ENCODE data around the gene GOLGB1.
"Not testable (repeated sequence)": the region's sequence is repeated elsewhere in the genome, so short reads cannot be mapped to it uniquely, and the experiment has no call there.

Gene GOLGB1, protein sequence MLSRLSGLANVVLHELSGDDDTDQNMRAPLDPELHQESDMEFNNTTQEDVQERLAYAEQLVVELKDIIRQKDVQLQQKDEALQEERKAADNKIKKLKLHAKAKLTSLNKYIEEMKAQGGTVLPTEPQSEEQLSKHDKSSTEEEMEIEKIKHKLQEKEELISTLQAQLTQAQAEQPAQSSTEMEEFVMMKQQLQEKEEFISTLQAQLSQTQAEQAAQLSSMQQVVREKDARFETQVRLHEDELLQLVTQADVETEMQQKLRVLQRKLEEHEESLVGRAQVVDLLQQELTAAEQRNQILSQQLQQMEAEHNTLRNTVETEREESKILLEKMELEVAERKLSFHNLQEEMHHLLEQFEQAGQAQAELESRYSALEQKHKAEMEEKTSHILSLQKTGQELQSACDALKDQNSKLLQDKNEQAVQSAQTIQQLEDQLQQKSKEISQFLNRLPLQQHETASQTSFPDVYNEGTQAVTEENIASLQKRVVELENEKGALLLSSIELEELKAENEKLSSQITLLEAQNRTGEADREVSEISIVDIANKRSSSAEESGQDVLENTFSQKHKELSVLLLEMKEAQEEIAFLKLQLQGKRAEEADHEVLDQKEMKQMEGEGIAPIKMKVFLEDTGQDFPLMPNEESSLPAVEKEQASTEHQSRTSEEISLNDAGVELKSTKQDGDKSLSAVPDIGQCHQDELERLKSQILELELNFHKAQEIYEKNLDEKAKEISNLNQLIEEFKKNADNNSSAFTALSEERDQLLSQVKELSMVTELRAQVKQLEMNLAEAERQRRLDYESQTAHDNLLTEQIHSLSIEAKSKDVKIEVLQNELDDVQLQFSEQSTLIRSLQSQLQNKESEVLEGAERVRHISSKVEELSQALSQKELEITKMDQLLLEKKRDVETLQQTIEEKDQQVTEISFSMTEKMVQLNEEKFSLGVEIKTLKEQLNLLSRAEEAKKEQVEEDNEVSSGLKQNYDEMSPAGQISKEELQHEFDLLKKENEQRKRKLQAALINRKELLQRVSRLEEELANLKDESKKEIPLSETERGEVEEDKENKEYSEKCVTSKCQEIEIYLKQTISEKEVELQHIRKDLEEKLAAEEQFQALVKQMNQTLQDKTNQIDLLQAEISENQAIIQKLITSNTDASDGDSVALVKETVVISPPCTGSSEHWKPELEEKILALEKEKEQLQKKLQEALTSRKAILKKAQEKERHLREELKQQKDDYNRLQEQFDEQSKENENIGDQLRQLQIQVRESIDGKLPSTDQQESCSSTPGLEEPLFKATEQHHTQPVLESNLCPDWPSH (N-terminal part only)

DNA sequence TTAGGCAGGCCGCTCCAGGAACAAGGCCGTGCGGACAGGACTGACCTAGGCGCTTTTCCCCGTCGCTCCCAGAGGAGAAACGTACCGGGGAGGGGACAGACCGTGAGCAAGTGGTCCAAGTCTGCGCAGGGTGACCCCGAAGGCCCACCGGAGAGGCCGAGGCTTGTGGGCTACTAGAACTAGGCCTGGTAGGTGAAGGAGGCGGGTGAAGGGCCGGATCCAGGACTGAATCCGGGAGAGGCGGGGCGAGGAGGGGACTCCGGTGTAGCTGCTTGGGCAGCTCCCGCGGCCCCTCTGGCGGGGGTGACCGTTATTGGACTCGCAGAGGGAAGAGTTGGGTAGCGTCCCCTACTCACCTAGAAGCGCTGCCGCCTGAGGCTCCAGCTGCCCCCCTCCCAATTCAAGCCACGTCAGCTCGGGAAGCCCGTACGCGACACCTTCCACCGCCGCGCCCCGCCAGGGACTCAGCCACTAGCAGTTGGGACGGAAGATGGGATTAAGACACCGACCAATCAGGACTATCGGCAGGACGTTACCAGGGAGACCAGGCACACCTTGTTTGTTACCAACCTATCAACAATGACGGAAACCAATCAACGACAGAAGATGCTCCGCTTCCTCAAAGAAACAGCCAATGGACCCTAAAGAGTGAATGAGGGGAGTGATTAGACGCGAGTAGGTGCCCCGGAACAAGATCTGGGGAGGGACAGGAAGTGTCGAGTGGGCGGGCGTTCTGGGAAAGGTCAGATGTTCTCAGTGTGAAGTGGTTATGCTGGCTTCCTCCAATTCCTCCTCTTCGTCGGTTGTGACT is at the start of gene GOLGB1:
GOLGB1 (minus strand) TSS at position 466 of the 811 bp plus-strand sequence. CDS start 18,770 bp downstream, outside the sequence.
- DNase-seq = peak; percentile 99 to 100

GRCh38 chr3:121796970-121797369 is 47.4 kb upstream of the GOLGB1 start:
- no peak for DNase-seq

- no peak for DNase-seq
These were observed 44.9 kb upstream of the GOLGB1 start for GRCh38 chr3:121794264-121794983.

DNA sequence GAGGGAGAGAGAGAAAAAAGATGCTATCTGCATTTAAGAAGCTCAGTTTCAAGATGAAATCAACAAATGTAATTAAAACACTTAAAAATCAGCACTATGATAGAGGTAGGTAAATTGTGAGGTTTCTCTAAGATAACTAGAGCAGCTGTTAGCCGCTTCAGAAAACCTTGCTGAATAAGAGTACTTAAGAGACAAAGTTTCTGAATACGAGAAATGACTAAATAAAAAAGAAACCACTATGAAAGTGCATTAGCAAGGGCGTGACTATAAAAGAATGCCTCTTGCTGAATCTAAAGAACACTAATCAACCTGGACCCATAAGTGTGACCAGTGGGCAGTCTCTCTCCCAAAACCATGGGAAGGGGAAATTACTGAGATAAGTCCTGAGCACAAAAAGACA is 43.5 kb upstream of the GOLGB1 start:
- no peak for DNase-seq

GRCh38 chr3:121786485-121786884 is 36.9 kb upstream of the GOLGB1 start:
- DNase-seq = no peak

DNA sequence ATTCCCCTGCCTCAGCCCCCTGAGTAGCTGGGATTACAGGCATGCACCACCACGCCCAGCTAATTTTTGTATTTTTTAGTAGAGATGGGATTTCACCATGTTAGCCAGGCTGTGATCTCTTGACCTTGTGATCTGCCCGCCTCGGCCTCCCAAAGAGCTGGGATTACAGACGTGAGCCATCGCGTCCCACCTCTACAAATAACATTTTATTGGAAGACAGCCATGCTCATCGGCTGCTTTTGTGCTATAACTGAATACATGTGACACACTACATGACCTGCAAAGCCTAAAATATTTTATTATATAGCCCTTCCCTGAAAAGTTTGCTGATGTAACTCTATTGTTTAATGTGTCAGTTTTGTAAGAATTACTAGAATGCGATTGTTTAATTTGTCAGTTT is 33.2 kb upstream of the GOLGB1 start:
- not testable (repeated sequence) for DNase-seq

GRCh38 chr3:121781611-121782010 is 32.1 kb upstream of the GOLGB1 start:
- no peak for DNase-seq

DNA sequence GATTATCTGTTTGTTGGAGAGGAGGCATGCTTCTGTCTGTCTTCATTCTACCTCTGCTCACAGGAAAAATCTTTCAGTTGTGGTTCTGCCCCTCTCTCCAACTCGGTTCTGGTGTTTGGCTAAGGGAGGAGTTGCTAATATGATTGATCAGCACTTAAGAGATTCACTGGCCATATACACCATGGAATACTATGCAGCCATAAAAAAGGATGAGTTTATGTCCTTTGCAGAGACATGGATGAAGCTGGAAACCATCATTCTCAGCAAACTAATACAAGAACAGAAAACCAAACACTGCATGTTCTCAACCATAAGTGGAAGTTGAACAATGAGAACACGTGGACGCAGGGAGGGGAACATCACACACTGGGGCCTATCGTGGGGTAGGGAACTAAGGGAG is 25.6 kb upstream of the GOLGB1 start:
- not testable (repeated sequence) for DNase-seq

DNA sequence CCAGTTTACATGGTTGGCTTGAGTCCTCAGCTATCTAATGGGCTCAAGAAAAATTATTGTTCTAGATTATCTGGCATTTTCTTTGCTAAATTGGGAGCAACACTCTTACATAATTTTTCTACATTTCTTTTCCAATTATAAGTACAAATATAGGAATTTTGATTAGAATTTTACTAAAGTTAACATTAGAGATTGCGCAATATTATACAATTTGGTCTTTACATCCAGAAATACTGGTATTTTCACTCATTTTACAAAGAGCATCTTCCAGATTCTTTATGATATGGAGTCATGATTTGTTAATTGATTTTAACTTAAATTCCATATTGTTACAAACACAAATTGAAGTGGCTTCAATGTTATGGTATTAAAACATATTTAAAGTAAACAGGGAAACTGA is 19.7 kb upstream of the GOLGB1 start:
- no peak for DNase-seq

DNA sequence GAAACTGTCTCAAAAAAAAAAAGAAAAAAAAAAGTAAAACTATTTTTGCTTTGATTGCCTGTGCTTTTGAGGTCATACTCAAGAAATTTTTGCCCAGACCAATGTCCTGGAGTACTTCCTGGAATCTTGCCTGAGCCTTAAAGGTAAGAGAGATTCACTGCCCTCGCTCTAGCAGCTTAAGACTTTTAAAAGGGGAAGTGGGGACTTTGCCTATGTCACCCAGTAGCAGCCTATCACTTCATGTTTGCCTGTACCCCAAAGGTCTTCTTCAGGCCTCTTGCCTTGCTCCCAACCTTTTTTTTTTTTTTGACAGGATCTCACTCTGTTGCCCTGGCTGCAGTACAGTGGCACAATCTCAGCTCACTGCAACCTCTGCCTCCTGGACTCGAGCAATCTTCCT is 18.9 kb upstream of the GOLGB1 start:
- DNase-seq = no peak

DNA sequence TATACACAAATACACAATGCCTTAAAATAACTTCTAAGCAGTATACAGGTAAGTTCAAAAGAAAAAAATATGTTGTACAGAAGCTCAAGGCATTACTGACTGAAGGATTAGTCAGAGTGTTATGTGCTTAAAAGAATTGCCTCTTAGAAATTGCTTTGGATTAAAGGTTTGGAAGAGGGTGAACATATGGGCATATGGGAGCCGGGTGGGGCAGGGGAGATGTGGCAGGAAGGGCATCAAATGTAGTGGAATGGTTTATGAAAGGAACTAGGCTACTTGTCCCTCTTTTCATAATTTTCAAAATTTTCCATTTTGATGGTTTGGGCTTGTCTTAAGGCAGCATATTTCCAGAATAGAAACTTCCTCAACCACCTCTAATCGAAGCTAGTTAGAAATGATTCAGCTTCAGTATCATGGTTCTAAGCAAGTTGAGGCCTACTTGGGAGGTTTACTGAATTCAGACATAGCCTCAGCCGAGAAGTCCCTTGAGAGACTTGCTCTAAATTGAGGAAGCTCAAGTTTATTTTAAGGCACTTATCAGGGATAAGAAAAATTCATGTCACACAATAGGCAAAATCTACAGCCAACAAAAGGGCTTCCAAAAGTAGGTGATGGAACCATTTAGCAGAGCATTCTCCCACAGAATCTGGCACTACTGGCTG is 10.1 kb upstream of the GOLGB1 start:
- no peak for DNase-seq

DNA sequence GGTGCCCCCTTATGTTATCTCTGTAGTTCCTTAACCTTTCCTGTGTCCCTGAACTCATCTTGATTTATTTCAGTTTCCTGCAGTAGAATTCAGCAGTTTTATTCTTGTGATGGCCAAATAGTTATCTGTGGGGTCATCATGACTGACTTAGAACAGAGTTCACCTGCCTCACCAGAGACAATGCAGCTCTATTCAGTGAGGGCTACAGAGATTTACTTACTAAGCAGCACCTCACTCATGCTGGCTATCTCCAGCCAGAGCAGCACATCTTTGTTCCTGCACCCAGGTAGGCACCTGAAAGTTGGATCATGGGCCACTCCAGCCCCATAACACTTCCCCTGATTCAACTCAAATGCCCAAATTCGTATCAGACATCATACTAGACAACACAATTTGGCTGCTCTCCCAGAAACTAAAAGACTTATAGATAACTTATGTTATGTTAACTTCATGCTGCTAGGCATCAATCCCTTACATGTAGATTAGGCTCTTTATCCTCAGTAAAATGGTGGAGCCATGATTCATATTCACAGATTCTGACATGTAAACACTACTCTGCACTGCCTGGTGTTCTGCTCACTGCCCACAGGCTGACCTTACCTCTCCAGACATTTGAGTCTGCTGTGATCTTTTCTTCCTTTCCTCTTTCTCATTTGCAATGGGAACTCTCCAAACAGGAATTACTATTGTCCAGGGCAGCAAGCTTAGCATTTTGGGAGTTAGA is 9.3 kb upstream of the GOLGB1 start:
- no peak for DNase-seq

- no peak for DNase-seq
These were observed 8.4 kb upstream of the GOLGB1 start for GRCh38 chr3:121757812-121758545.

DNA sequence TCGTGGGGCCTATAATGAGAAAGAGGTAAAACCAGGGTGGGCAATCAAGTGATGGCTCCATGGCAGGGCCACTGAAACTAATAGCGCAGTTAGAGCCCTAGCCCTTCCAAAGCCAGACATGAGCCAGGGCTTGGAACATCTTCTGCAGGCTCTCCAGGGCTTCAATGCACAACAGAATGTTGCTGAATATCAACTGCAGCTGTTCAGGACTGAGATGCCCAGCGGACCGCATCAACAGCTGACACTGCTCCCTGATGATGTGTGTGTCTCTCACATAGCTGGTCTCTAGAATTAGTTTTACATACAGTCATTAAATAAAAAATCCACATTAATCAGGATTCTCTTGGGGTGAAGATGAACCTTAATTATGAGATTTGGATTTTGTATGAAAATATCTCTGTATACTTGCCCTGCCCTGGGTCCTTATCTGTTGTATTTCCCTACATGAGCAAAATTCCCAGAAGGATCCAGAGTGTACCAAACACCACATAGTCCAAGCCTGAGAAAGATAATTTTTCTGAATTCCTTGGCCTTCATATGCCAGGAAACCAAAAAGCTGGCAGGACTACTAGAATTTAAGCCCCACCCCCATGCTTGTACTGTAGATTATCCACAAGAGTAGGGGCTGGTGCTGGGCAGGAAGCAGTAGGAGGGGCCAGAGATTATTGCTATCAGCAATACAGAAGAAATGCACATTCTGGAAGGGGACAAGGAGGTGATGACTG is 7.7 kb upstream of the GOLGB1 start:
- peak in 1 of 2 experiments; percentile 22 for DNase-seq

DNA sequence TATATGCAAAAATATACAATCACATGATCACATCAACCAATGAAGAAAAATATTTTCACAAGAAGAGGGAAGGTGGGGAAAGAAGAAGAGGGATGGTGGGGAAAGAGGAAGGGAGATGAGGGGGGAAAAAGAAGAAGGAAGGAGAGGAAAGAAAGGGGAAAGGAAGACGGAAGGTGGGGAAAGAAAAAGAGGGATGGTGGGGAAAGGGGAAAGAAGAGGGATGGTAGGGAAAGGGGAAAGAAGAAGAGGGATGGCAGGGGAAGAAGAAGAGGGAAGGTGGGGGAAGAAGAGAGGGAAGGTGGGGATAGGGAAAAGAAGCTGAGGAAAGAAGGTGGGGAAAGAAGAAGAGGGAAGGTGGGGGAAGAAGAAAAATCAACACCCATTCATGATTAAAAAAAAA is 3.2 kb upstream of the GOLGB1 start:
- DNase-seq = no peak

DNA sequence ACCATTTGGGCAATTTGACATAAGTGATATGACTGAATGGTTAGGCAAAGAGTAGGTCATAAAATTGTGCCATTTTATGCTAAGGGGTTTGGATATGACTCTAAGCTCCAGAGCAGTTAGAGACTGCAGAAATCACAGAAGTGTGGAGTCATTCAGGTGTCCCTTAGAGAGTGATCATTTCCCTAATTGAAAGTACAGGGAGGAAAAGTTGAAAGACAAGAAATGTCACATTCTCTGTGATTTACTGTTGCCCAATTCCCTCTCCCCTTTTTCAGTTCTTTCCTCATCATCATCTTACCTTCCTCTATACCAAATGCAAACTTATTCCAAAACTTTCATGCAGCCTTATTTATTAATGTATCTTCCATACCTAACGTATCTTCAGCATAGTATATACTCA is 2.7 kb upstream of the GOLGB1 start:
- no peak for DNase-seq

DNA sequence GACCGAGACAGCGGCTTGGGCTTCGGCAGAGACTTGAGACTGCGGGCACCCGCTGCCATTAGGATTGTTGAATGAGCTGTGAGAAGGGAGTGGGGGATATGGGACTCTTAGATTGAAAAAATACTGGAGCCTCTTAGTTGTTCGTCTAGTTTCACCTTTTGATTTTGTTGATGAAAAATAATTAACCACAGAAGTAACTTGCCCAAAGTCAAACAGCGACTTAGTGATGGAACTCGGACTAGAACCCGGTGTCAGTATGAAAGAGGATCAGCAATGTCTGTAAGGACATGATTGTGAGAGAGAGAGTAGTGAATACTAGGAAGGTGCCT is 510 bp upstream of the GOLGB1 start:
- no peak for DNase-seq

GRCh38 chr3:121748680-121749275 is 763 bp downstream of the GOLGB1 start:
- DNase-seq = peak in 1 of 2 experiments; percentile 35
